Left renal pelvis (tissue), 4 donors: ENCODE results near the gene REEP1. TPM values are rescaled to one million over a fixed set of nuclear protein-coding genes. Genes with fewer than 3 reads are reported as not detected.

Experiments
- DNase-seq, 4 donors: peaks; one replicate each; pipeline ENCODE4 v3.0.0-alpha.2; 2013; ENCODE audit warnings: low read depth in 4 of 4, low spot score in 3 of 4
- polyA plus RNA-seq, 4 donors: library from polyadenylated mRNA; unstranded; fragments of 120-200 nt; gene quantifications; one replicate each; pipeline ENCODE4 v1.2.1, GENCODE V29; 2013; ENCODE audit not compliant: insufficient read length in 4 of 4

Gene REEP1
- polyA plus RNA-seq, 4 donors: 3.3 to 11.0 (median 4.1) TPM

DNA sequence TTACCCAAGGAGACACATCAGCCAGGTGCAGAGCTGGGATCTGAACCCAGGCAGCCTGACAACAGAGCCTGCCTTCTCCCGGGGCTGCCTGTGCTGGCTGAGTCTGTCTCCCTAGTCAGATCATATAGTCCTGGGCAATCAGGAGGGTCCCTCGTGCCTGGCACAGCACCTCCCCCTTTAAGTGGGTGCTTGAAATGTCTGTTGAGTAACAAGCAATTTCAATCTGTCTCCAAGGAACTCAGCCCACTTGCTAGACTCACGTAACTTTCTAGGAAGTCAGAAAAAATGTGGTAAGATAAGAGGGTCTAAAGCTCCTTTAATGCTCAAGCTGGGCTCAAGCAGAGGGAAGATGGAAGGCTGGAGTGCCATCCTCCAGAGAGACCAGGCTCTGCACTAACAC is 51.9 kb downstream of the REEP1 start:
- DNase-seq: no peak

DNA sequence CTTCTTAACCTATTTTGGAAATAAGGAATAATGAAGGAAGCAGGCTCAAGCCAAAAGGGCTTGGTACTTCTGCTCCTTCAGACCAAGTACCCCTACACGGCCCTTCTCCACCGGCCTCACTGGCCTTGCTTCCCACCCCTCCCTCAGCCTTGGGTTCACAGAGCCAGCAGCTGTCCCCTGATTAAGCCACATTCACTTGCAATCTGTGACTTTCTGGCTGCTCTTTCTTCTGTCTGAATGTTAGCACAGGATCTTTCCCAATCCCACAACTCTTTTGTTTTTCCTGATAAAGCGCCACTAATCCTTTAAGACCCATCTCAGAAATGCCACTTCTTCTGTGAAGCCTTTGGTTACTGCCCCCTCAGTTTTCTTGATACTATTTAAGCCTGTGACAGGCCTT is 52.4 kb downstream of the REEP1 start:
- no peak for DNase-seq

DNA sequence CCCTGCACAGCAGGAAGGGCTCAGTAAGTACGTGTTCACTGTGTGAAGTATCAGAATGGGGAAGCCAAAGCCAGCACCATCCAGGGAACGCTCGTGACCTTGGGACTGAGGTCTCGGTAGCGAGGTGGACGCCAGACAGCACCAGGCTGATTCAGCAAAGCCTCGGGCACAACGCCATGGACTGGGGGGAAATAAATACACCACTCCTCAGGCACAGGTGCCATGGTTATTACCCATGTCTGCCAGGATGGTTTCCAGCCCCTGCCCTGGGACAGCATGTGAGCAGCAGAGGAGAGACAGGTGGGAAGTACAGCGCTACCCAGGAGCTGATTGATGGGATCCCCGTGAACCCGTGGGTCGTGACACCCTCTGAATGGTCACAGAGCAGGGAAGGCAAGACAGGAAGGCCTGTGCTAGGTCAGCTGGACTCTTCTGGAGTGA is 53.0 kb downstream of the REEP1 start:
- no peak for DNase-seq

DNA sequence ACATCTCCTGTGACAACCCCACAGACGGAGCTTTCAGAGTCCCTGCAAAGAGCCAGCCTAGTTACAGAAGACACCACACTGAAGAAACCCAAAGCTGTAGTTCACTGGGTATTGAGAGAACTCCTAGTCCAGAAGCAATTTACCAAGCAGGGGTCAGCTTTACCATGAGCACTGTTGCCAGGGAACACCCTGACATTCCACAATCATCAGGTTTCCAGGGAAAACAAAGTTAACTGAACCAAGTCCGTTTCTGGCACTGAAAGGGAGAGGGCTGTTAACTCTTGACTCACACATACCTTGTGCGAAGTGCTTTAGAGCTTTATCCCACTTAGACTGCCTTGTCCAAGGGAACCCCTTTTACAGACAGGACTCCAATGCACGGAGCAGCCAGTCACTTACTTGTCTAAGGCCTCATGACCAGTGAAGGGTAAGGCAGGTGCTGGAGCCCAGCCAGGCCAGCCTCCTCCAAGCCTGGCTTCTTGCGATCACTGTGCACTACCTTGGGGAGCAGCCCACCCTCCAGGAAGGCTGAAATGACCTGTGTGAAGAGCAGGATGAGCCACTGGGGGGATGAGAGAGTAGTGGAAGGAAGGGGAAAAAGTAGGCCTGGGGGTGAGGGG is 53.9 kb downstream of the REEP1 start:
- DNase-seq: peak; percentile 36 to 80 (median 56)

DNA sequence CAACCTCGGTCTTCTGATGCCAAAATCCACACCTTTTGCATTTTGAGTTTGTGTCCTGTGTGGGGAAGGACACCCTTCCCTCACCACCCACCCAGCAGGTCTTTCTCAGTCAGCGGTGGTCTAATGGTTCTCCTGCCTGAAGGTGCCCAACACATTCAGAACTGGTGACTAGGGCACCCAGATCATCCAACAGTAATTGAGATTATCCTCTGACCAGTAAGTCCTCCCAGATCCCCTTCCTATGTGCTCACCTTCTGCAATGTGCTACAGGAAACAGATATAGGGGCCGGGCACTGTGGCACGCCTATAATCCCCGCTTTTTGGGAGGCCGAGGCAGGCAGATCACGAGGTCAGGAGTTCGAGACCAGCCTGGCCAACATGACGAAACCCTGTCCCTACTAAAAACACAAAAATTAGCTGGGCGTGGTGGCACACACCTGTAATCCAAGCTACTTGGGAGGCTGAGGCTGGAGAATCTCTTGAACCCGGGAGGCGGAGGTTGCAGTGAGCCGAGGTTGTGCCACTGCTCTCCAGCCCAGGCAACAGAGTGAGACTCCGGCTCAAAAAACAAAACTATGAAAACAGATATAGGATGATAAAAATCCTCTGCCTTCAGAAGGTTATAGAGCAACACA is 56.2 kb downstream of the REEP1 start:
- DNase-seq: no peak

DNA sequence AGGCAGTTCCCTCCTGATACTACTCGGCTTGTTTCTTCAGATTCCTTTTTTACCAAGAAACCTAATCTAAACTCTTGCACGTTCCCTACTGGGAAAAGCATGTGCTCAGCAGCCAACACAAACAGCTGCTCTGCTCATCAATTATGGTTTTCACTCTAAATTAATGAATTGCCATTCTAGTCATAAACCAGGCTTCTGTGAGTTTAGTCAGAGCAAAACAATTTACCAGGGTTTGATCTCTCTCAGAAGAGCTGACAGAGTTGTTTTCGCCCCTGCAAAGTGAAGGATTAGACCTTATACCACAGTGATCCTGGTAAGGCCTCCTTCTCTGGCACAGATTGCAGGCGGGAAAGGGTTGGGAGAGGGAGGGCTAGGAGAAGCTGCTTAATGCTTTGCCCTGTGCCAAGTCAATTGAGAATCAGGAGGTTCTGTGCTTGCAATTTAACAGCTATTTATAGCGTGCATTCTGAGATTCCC is 57.2 kb downstream of the REEP1 start:
- DNase-seq: no peak

DNA sequence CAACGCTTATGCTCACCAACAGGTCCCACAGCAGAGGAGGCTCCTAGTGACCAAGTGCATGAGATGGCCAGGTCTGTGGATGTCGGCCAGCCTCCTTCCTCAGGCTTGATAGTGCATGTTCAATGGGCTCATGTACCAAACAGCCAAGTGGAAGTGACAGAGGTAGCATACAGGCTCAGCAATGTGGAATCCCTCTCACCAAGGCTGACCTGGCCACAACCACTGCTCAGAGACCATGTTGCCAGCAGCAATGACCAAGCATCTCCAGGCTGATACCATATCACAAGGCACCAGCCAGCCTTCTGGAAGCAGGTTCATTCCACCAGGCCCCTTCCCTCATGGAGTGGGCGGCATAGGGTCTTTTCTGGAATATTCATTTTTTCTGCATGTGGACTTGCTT is 61.5 kb downstream of the REEP1 start:
- DNase-seq: no peak

DNA sequence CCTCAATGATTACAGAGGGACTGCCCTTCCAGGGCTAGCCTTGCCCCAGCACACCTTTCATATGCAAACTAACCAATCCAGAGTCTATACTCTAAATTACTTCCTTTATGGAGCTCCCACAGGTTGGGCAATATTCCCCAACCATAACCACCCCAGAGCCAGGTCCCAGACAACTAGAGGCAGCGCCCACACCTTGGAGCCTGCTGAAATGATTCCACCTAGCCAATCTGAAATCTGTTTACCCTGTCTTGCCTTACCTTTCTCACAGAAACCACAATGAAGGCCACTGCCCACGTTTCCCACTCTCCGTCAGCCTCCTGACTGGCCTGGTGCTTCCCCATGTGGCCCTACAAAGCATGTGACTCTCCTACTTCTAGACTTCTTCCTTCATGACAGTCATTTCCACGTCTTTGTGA is 62.0 kb downstream of the REEP1 start:
- no peak for DNase-seq

DNA sequence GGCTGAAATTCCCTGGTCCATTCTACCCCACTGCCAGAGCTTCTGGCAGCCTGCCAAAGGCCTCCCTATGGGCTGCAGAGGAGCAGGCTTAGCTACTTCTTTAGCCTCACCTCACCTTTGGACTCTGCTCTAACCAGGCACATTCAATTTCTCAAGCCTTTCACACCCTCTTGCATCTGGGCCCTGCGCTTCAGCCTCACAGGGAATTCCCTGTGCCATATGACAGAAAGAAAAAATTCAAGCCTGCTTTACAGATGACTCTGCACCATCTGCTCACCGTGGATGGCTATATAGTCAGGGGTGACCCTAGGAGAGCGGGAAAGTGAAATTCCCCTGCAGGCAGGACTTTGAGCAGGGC is 62.5 kb downstream of the REEP1 start:
- DNase-seq: no peak

DNA sequence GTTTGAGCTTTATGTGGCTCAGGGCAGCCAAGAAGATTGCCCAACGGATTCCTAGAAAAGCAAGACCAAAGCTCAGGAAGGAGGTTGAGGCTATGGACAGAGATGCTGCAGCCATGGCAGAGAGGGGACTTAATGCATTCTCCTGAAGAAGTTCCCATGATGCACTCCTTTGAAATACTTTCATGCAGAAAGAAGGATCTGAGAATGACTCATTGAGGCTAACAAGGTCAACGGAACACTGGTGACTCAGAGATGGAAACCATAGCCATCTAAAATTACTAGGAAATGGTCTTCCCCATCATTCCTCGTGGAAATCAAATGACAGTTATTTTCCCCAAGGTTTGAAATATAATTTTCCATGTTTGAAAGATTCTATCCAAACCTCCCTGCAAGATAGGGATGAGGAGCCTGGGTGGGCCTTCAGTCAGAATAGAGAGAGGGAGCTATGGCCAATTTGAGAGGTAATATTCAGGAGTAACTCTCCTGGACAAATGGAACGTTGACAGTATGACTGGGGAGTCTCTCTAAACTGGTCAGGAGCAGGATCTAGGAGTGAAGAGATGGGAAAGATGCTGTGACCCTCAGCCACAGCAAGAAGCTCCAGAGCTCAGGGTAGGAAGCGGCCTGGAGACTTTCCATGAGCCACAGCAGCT is 63.0 kb downstream of the REEP1 start:
- no peak for DNase-seq

DNA sequence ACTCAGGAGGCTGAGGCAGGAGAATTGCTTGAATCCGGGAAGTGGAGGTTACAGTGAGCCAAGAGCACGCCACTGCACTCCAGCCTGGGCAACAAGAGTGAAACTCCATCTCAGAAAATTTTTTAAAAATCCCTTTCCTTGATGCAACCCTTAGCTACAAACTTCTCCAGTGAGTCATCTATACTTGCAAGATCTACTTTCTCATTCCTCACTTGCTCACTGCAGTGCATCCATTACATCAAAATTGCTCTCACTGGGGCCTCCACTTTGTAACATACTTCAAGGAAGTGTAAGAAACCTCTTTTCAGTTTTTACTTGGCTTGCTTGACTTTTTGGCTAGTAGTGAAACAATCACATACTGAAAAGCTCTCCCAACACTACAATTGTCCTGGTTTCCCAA is 65.3 kb downstream of the REEP1 start:
- no peak for DNase-seq

DNA sequence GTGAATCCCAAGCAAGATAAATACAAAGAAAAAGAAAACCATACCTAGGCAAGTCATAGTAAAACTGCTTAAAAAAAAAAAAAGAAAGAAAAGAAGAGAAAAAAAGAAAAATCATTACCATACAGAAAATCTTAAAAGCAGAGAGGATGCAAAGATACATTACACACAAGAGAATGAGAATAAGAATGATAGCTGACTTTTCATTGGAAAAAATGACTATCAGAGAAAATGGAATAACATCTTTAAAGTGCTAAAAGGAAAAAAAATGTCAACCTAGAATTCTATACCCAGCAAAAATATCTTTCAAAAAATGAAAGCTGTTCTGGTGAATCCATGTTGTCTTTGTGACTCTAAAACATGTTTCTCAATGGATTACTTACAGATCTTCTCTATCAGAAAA is 66.2 kb downstream of the REEP1 start:
- DNase-seq: no peak

DNA sequence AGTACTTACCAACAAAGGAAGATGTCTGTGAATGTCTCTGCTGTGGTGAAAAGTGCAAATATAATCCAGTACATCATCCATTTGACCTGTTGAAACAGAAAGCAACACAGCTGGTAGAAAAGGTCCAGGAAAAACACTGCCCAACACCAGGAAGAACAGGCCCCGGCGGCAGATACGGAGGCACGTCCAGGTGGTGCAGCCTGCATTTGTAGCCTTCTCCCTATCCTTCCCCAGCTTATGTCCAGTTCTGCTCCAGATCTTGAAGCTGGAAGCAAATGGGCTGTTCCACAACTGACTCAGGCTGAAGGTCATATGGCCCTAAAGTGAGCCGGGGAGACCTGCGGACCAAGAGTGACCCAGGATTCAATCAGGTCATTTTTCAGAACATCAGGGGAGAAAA is 73.5 kb downstream of the REEP1 start:
- DNase-seq: no peak

DNA sequence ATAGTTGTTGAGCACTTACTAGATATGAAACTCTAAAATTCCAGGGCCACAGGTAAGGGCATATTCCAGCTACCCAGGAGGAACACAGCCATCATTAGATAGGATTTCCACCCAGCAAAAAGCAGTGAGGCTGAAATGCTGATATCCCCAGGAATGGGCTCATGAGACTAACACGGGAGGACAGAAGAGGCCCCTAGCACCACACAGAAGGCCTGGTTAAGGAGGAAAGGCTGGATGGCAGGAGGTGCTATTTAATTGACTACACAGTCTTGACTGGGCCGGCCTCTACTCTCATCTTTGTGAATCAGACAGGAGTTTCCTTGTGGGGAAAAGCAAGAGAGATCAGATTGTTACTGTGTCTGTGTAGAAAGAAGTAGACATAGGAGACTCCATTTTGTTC is 76.4 kb downstream of the REEP1 start:
- no peak for DNase-seq

DNA sequence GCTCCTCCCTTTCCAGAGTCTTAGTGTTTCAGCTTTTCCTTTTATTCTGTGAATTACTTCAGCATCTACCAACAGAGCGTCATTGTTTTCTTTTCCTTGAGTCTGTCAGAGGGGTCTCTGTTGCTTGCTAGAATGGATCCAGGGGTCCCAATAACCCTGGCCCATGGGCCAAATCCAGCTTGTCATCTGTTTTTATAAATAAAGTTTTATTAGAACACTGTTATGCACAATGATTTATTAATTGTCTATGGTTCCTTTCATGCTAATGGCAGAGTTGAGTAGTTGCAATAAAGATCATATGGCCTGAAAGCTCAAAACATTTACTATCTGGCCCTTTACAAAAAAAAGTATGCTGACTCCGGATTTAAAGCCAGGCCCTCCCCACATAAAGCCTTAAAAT is 79.3 kb downstream of the REEP1 start:
- DNase-seq: no peak

DNA sequence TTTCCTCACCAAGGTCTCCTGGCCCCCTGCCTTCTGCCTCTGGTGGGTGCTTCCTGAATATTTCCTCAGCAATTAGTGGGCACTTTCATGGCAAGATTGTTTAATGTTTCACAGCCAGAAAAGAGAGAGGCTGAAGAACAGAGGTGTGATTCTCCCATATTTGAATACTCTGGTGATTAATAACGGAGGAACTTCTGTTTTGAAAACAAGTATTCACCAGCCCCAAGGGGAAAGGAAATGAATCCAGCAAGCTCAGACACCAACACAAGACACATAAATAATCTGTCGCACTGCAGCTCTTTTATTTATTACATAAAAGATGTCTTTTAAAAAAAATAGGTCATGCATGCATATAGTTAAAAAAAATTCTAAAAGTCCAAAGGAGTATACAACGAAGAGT is 80.4 kb downstream of the REEP1 start:
- no peak for DNase-seq

DNA sequence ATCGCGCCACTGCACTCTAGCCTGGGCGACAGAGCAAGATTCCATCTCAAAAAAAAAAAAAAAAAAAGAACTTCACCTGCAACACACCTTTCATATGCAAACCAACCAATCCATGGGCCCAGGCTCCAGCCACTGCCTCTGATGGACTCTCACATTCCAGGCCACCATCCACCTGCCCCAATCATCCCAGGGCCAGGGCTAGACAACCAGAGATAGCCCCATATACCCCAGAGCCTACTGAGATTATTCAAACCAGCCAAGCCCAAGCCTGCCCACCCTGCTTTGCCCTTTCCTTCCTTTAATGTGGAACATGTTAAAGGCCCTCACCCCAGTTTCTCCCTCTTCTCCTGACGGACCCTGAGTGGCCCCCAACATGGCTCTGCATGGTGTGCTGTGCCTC is 81.1 kb downstream of the REEP1 start:
- no peak for DNase-seq

DNA sequence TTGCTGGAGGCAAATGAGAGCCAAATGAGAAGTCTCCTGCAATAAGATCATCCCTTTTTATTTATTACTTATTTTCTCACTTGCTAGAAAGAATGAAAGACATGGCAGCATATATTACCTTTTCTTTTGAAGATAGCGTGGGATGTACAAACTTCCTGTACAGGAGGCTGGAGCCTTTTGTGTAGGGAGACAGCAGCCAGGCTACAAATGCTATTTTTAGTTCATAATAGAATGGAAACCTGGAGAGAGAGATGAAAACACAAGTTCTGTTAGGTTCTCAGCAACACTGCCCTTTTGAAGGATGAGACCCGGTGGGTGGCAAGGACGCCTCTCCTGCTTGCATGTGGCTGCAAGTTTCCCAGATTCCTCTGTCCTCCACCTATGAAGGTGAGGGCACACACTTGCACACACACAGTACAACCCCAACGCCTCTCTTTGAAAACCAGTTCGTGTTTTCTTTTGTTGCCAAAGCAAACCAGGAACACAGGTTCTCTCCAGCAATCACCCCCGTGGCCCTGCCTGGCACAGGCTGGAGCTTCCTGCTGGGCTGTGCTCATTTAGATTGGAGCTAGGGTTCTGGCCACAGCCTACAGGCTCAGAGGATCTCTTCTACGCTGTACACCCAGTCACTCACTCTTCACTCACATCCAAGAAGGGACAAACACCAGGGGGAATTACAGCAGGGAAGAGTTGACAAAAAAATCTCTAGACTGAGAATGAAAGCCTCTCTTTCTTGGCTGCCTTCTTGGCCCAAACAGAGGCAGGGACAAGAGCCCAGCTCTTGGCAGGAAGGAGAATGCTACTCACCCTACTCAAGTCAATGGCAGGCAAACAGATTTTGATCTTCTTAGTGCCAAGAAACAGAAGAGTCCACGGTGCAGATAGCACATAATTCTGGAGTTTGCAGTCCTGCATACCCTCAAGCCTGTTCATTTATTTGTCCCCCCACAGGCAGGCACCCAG is 82.6 kb downstream of the REEP1 start:
- no peak for DNase-seq

DNA sequence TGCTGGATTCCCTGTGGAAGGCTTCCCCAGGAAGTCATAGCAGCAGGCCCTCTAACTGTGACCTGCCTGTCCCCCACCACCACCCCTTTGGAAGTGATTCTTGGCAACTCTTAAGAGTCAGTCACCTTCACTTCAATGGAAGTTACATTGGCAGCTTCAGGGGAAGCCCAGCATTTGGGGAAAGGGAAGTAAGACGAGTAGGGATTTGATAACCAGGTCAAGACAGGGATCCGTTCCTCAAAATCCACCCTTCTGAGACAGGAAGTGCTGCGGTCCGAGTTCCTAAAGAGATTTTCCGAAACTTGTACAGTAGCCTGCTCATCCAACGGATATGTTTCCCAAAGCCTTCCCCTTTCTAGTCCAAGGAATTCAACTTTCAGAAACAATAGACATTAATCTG is 84.0 kb downstream of the REEP1 start:
- DNase-seq: no peak

DNA sequence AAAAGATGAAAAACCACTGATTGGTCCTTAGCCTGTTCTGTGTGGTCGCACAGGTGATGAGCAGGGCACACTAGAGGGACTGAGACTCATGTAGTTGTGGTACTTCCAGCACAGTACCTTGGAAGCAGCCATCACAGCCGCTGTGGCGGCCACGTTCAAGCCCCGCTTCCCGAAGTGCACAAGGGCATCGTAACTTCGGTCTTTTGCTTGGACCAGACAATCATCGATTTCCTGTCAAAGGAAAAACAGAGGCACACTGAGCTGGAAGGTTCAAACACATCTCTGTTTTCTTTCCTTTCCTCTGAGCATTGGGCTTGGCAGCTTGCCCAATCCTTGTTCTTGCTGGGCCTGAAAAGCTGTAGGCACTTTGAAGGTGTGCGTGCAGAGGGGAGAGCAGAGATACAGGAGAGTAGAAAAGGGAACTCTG is 85.6 kb downstream of the REEP1 start:
- no peak for DNase-seq
